Testis (tissue), 2 donors: ENCODE data around the gene TSPAN8.
"Not testable (repeated sequence)": the region's sequence is repeated elsewhere in the genome, so short reads cannot be mapped to it uniquely, and the experiment has no call there.

Source experiments
- CTCF ChIP-seq, 3 experiments: fragments of 450-650 bp in 2 of 3; fragments of 200-600 bp in 1 of 3; sonication (generic) in 1 of 3; IDR thresholded peaks; one replicate each; pipeline ENCODE4 v1.5.1; 2016 to 2019; ENCODE audit warnings: antibody characterized with exemption in 3 of 3, mild to moderate bottlenecking in 2 of 3, moderate library complexity in 1 of 3
- POLR2A ChIP-seq: fragments of 450-650 bp; IDR thresholded peaks from one replicate; pipeline ENCODE4 v1.6.1; 2017; ENCODE audit warnings: antibody characterized with exemption, mild to moderate bottlenecking, moderate library complexity

GRCh38 chr12:71165780-71166179, 8.0 kb upstream of the TSPAN8 start:
- TF ChIP-seq CTCF (IDR thresholded peaks at IDR 0.05); POLR2A: not testable (repeated sequence)
